Lower lobe of right lung (tissue), 2 donors: ENCODE measurements around the gene LRRIQ3. TPM values are rescaled to one million over a fixed set of nuclear protein-coding genes. Genes with fewer than 3 reads are reported as not detected.
"Not testable (repeated sequence)": the region's sequence is repeated elsewhere in the genome, so short reads cannot be mapped to it uniquely, and the experiment has no call there.

Experiments
- ATAC-seq, 2 donors: fragments of 200-7000 bp; cut with Tn5 transposase; one replicate each; pipeline ENCODE4 v1.9.1; 2020 to 2022; ENCODE audit warnings: mild to moderate bottlenecking in 2 of 2, moderate library complexity in 2 of 2
- DNase-seq: peaks from one replicate; pipeline ENCODE4 v3.0.0-alpha.2; 2020
- H3K27ac ChIP-seq: fragments of 200-600 bp; one replicate; pipeline ENCODE4 v1.8.0; 2022
- H3K27me3 ChIP-seq: fragments of 200-600 bp; one replicate; pipeline ENCODE4 v1.8.0; 2022; ENCODE audit warnings: low read depth
- H3K36me3 ChIP-seq: fragments of 200-600 bp; one replicate; pipeline ENCODE4 v1.8.0; 2022; ENCODE audit warnings: mild to moderate bottlenecking
- H3K4me1 ChIP-seq: fragments of 200-600 bp; one replicate; pipeline ENCODE4 v1.8.0; 2022
- H3K4me3 ChIP-seq: fragments of 200-600 bp; one replicate; pipeline ENCODE4 v1.8.0; 2022; ENCODE audit warnings: mild to moderate bottlenecking
- H3K9me3 ChIP-seq: fragments of 200-600 bp; one replicate; pipeline ENCODE4 v1.8.0; 2022
- intact Hi-C: fragments of 100-400 bp; cut with DNase I; formaldehyde crosslinking; loops from one replicate; pipeline ENCODE4 v1.11.0; 2022
- total RNA-seq: library from RNA; stranded (reverse); fragmentation: NEBNext Ultra II Directional; extraction: Animal tissue kit (Norgen Biotek cat#: 25700); gene quantifications from one replicate; pipeline ENCODE4 v1.2.1, GENCODE V29; 2021
- TF ChIP-seq, protein P1 (sequence below): fragments of 200-600 bp; IDR thresholded peaks from one replicate; pipeline ENCODE4 v1.8.0; 2022; ENCODE audit warnings: antibody characterized with exemption, mild to moderate bottlenecking
- donor health status: DM: no; HTN: yes; CAD: no; lungs with severe emphysema.

The LRRIQ3 gene
- total RNA-seq, 1 donor from 2014 or later, result 0.65 TPM

DNA sequence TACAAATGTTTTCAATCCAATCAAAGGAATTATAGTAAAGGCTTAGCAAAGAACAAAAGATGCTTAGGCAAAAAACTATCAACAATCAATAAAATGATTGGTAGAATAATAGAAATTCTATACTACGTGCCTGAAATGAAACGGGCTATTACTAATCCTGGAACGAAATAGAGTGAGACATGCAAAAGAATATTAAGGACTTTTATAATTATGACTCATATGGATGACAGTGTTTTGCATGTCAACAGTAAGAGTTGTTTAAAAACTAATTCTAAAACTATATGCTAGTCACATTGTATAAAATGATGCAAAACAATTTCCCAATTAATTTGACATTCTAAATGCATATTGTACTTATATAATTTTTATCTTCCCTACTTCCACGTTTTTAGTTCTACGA, 35.6 kb downstream of the LRRIQ3 start:
- no peak for DNase-seq
- Histone ChIP-seq H3K9me3 (no peaks in the 10 kb centered on the region), H3K27me3 (no peaks in the 10 kb centered on the region), H3K4me3 (no peak overlapping the region), H3K4me1 (no peaks in the 10 kb centered on the region), H3K36me3 (no peaks in the 10 kb centered on the region), H3K27ac (no peak overlapping the region)
- intact Hi-C loops, result no loop called here
- no peak for ATAC-seq
- TF ChIP-seq, protein P1, sequence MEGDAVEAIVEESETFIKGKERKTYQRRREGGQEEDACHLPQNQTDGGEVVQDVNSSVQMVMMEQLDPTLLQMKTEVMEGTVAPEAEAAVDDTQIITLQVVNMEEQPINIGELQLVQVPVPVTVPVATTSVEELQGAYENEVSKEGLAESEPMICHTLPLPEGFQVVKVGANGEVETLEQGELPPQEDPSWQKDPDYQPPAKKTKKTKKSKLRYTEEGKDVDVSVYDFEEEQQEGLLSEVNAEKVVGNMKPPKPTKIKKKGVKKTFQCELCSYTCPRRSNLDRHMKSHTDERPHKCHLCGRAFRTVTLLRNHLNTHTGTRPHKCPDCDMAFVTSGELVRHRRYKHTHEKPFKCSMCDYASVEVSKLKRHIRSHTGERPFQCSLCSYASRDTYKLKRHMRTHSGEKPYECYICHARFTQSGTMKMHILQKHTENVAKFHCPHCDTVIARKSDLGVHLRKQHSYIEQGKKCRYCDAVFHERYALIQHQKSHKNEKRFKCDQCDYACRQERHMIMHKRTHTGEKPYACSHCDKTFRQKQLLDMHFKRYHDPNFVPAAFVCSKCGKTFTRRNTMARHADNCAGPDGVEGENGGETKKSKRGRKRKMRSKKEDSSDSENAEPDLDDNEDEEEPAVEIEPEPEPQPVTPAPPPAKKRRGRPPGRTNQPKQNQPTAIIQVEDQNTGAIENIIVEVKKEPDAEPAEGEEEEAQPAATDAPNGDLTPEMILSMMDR, result no peak

DNA sequence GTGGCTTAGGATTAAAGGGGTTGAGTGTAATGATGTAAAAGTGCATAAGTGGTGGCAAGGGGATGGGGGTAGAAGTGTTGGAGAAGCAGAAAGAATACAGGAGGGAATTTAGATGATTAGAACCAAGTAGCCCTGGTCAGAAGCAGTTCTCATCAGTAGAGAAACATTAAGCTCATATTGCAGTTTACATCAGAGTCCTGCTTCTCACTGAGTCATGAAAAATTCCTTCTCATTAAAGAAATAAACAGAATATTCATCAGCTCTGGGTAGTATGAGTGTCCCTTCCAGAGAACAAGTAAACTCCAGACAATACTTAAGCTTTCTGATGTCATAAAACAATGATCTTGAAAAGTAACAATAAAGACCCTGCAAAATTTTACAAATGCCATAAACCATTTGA, 36.5 kb downstream of the LRRIQ3 start:
- Histone ChIP-seq H3K27me3 (no peaks in the 10 kb centered on the region), H3K4me1 (no peaks in the 10 kb centered on the region), H3K27ac (no peak overlapping the region), H3K36me3 (no peaks in the 10 kb centered on the region), H3K4me3 (no peak overlapping the region), H3K9me3 (no peaks in the 10 kb centered on the region)
- no peak for ATAC-seq
- TF ChIP-seq, protein P1, result no peak
- intact Hi-C loops, result no loop called here
- DNase-seq, result no peak

DNA sequence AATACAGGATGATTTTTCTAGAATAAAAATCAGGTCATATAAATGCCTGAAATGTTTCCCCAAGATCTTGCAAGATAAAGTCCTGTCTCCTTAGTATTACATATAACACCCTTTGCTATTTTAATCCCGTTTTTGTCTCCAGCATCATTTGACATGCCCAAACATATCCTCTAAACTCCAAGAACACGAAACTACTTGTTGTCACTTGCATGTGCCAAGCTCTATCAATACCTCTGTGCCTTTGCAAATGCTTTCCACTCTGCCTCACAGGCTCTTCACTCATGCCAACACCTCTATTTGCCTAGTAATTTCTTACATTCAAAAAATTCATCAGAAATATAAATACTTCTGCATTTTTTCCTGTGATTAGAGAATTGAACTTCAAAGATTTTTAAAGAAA, 37.9 kb downstream of the LRRIQ3 start:
- no peaks in the 10 kb centered on the region for H3K27me3 ChIP-seq
- H3K36me3 ChIP-seq, result no peaks in the 10 kb centered on the region
- H3K27ac ChIP-seq, result no peak overlapping the region
- intact Hi-C loops, result no loop called here
- DNase-seq, result no peak
- TF ChIP-seq, protein P1, result no peak
- H3K4me3 ChIP-seq, result no peak overlapping the region
- H3K9me3 ChIP-seq, result no peaks in the 10 kb centered on the region
- no peaks in the 10 kb centered on the region for H3K4me1 ChIP-seq
- no peak for ATAC-seq

DNA sequence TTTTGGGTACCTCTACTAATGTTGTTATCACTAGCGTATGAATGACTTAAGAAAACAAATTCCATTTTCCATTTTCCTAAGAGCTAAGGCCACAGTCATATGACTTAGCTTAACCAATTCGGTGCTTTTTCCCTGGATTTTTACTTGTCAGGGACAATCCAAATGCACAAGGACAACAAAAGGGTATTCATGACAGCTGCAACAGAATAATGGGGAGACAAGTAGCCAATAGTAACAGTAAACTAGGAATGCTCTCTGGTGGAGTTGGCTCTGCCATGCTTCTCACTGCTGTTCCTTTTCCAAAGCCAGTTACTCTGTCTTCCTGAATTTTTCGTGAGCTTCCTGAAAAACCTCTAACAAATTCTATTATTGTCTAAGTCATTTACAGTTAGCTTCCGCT, 52.9 kb downstream of the LRRIQ3 start:
- DNase-seq, result no peak
- no peak overlapping the region for H3K4me3 ChIP-seq
- H3K9me3 ChIP-seq, result no peaks in the 10 kb centered on the region
- no peaks in the 10 kb centered on the region for H3K4me1 ChIP-seq
- intact Hi-C loops, result no loop called here
- TF ChIP-seq, protein P1, result no peak
- H3K27me3 ChIP-seq, result no peaks in the 10 kb centered on the region
- ATAC-seq, result no peak
- H3K36me3 ChIP-seq, result no peaks in the 10 kb centered on the region
- H3K27ac ChIP-seq, result no peak overlapping the region

DNA sequence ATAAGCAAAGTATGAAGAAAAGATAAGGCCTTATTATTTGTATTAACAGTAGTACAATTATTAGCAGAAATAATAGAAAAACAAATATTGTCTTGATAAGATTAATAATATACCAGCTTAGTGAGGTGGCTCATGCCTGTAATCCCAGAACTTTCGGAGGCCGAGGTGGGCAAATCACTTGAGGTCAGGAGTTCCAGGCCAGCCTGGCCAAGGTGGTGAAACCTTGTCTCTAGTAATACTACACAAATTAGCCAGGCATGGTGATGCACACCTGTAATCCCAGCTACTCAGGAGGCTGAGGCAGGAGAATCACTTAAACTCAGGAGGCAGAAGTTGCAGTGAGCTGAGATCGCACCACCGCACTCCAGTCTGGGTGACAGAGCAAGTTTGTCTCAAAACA, 80.6 kb downstream of the LRRIQ3 start:
- not testable (repeated sequence) for H3K27ac ChIP-seq, ATAC-seq

DNA sequence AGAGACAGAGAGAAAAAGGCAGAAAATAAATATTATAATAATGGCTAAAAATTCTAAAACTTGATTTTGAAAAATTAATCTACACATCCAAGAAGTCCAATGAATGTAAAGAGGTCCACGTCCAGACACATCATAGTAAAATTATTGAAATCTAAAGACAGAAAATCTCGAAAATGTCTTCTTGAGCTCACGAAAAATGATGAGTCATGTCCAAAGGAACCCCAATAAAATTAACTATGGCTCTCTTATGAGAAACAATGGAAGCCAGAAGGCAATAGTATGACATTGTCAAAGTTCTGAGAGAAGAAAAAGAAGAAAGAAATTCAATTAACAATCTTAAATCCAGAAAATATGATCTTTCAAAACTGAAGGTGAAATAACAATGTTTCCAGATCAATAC, 84.6 kb downstream of the LRRIQ3 start:
- H3K4me3 ChIP-seq, result no peak overlapping the region
- ATAC-seq (no peak), DNase-seq (no peak)
- intact Hi-C loops, result no loop called here
- H3K4me1 ChIP-seq, result no peaks in the 10 kb centered on the region
- no peak overlapping the region for H3K27ac ChIP-seq
- H3K9me3 ChIP-seq, result no peaks in the 10 kb centered on the region
- TF ChIP-seq, protein P1, result no peak
- H3K36me3 ChIP-seq, result no peaks in the 10 kb centered on the region
- no peaks in the 10 kb centered on the region for H3K27me3 ChIP-seq

More for the DNA sequence above, 80.6 kb downstream of the LRRIQ3 start:
- H3K4me1 ChIP-seq, intact Hi-C loops, H3K36me3 ChIP-seq, DNase-seq, H3K9me3 ChIP-seq, H3K27me3 ChIP-seq, H3K4me3 ChIP-seq: not testable (repeated sequence)
